ENCODE results near the gene HCN2. TPM values are rescaled to one million over a fixed set of nuclear protein-coding genes. Genes with fewer than 3 reads are reported as not detected.
A peak's percentile ranks its signal among the peaks of the same experiment; 100 is the strongest.

Gene HCN2
- total and polyA plus RNA-seq, 9 of the 15 experiments (the other 6 are each of a cell fraction or from before 2014, with no cell fraction given): 0.29 to 4.2 (median 0.82) TPM; not detected in 2

- TF ChIP-seq PATZ1 (CRISPR knock-in tag; IDR thresholded peaks at IDR 0.05; ENCODE audit: borderline replicate concordance) (no peak), ZNF436 (CRISPR knock-in tag; IDR thresholded peaks at IDR 0.05) (peak; percentile 78; the same call in 1 of the 2 replicates), ZFP36 (IDR thresholded peaks at IDR 0.05; ENCODE audit: low read depth, low read length, partially characterized antibody) (peak; percentile 94), ARID2 (IDR thresholded peaks at IDR 0.05) (no peak)
Measured at GRCh38 chr19:547836-548720, 41.6 kb upstream of the HCN2 start (continued).

GRCh38 chr19:548886-549830 is 40.5 kb upstream of the HCN2 start:
- H3K9me3 ChIP-seq (replicated peaks; ENCODE audit: control insufficient read depth, insufficient read depth, low read depth, low read length): no peaks in the 10 kb centered on the region
- peaks cover 10 to 61% of the 10 kb centered on the region in 2 experiments for H3K4me1 ChIP-seq (replicated peaks in 1 of 2; ENCODE audit: control insufficient read depth in 2 of 2, insufficient read depth in 2 of 2, low read length in 2 of 2)
- in situ Hi-C loops (cut with MboI): no loop called here
- ATAC-seq: no peak
- H2AFZ ChIP-seq (ENCODE audit: low read depth, low read length): no peak overlapping the region
- no peaks in the 10 kb centered on the region for H3K79me2 ChIP-seq (ENCODE audit: control insufficient read depth, insufficient read depth, low read length)
- H4K20me1 ChIP-seq (replicated peaks; ENCODE audit: control insufficient read depth, insufficient read depth, low read length): no peaks in the 10 kb centered on the region
- no peaks in the 10 kb centered on the region for H3K36me3 ChIP-seq (ENCODE audit: control insufficient read depth, insufficient read depth, low read length)
- H3K27me3 ChIP-seq (ENCODE audit: control insufficient read depth in 2 of 2, insufficient read depth in 2 of 2, low read length in 2 of 2): no peaks in the 10 kb centered on the region
- CTCF ChIA-PET (ENCODE audit: low intra/inter-chr PET ratio): no interaction called here
- H3K27ac ChIP-seq (ENCODE audit: extremely low read depth, low read depth, low read length): no peak overlapping the region
- POLR2A ChIA-PET: interaction anchor here (0.7 to 1.2 kb wide), 2 partner anchors 16 to 87 kb away, joined by 3 to 5 read pairs; no protein-coding TSS in a partner anchor
- DNase-seq (ENCODE audit: extremely low read depth in 1 of 4, low spot score in 3 of 4): peak in 2 of 4 experiments; percentile 5 to 8
- intact Hi-C loops (cut with micrococcal nuclease): no loop called here
- no peak overlapping the region for H3K4me2 ChIP-seq (ENCODE audit: insufficient read depth, low read length)
- H3K4me3 ChIP-seq: no peak overlapping the region
- no peak for FAIRE-seq
- 88% methylated on average over 29 of the region's 52 CpGs for WGBS (ENCODE audit: insufficient coverage, low coverage, missing lambda C conversion rate)
- H3K9me1 ChIP-seq (ENCODE audit: control insufficient read depth, insufficient read depth, low read length): no peaks in the 10 kb centered on the region
- H3K9ac ChIP-seq (ENCODE audit: insufficient read depth in 1 of 2, low read depth in 2 of 2, low read length in 2 of 2): no peak overlapping the region; a peak in 1 of 4 replicates
- BruUV-seq (replicated peaks): no TSS peak
- TF ChIP-seq ZMIZ1 (IDR thresholded peaks at IDR 0.05; ENCODE audit: low read depth in 2 of 2, low read length in 2 of 2) (no peak), KDM1A (IDR thresholded peaks at IDR 0.05) (0 out of 4 replicates have a peak, but pooled peaks of 1 of the 2 experiments have one; percentile 15), SRSF1 (IDR thresholded peaks at IDR 0.05; ENCODE audit: low read depth, low read length) (no peak), ZBTB33 (CRISPR knock-in tag; IDR thresholded peaks at IDR 0.05) (peak; percentile 23; the same call in 1 of the 2 replicates), CAMTA2 (CRISPR knock-in tag; conservative IDR thresholded peaks at IDR 0.05) (no peak)
